ENCODE data around the gene GFPT1.

DNA sequence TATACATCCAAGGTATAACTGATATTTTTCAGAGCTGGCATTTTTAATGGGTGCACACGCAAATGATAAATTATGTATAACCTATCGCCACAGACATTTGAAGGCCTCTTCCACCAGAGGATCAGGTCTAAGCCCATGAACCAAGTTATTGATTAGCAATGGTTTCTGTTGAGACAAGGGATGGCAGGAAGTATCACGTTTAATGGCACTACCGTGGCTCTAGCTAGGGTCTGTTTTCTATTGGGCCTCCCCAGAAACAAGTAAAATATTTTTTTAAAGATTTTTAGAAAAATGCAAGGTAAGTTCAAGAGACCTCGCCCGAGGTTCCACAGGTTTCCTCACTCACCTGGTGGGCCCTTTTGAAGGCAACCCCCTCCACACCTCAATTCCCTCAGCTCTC, 667 bp downstream of the GFPT1 start:
- TF ChIP-seq EZH2 (IDR thresholded peaks at IDR 0.05; ENCODE audit: low read length, missing control alignments): no peak
- TF ChIP-seq, protein P1, sequence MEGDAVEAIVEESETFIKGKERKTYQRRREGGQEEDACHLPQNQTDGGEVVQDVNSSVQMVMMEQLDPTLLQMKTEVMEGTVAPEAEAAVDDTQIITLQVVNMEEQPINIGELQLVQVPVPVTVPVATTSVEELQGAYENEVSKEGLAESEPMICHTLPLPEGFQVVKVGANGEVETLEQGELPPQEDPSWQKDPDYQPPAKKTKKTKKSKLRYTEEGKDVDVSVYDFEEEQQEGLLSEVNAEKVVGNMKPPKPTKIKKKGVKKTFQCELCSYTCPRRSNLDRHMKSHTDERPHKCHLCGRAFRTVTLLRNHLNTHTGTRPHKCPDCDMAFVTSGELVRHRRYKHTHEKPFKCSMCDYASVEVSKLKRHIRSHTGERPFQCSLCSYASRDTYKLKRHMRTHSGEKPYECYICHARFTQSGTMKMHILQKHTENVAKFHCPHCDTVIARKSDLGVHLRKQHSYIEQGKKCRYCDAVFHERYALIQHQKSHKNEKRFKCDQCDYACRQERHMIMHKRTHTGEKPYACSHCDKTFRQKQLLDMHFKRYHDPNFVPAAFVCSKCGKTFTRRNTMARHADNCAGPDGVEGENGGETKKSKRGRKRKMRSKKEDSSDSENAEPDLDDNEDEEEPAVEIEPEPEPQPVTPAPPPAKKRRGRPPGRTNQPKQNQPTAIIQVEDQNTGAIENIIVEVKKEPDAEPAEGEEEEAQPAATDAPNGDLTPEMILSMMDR (conservative IDR thresholded peaks at IDR 0.05 in 1 of 2, IDR thresholded peaks at IDR 0.05 in 1 of 2; ENCODE audit: low read depth in 1 of 2, low read length in 2 of 2): no peak

Data from fibroblast of lung (primary cell).